HCT116 (cell line): ENCODE data around the gene SMIM45.

Experiments used
- CTCF ChIP-seq, 3 experiments: fragments of 200-600 bp in 1 of 3; sonication (generic) in 1 of 3; IDR thresholded peaks in 2 of 3; conservative IDR thresholded peaks in 1 of 3; 2 replicates each; pipeline ENCODE4 v1.5.1; 2012 to 2017; ENCODE audit warnings: low read depth in 2 of 3, low read length in 2 of 3, antibody characterized with exemption in 1 of 3, borderline replicate concordance in 1 of 3, control low read depth in 1 of 3, mild to moderate bottlenecking in 1 of 3, mixed read lengths in 1 of 3, mixed run types in 1 of 3, moderate library complexity in 1 of 3; ENCODE audit not compliant: insufficient read depth in 1 of 3
- EZH2 ChIP-seq: fragments of 200-600 bp; sonication (generic); IDR thresholded peaks from 2 replicates; pipeline ENCODE4 v1.6.1; 2017; ENCODE audit warnings: antibody characterized with exemption, mixed run types
- EZH2phosphoT487 ChIP-seq: fragments of 200-600 bp; IDR thresholded peaks from 2 replicates; pipeline ENCODE4 v1.6.1; 2018; ENCODE audit warnings: antibody characterized with exemption, borderline replicate concordance
- MAX ChIP-seq: IDR thresholded peaks from 2 replicates; pipeline ENCODE4 v1.6.1; 2012
- POLR2AphosphoS5 ChIP-seq: IDR thresholded peaks from 2 replicates; pipeline ENCODE4 v1.6.1; 2011; ENCODE audit warnings: mild to moderate bottlenecking, low read depth, low read length, moderate library complexity
- RAD21 ChIP-seq: IDR thresholded peaks from 2 replicates; pipeline ENCODE4 v1.6.1; 2012; ENCODE audit warnings: low read depth, mild to moderate bottlenecking

- no peak for TF ChIP-seq MAX
- TF ChIP-seq RAD21, result no peak
- no peak for TF ChIP-seq EZH2
- no peak for TF ChIP-seq EZH2phosphoT487
- no peak for TF ChIP-seq POLR2AphosphoS5
- no peak for TF ChIP-seq CTCF (IDR thresholded peaks at IDR 0.05 in 2 of 3, conservative IDR thresholded peaks at IDR 0.05 in 1 of 3; ENCODE audit: borderline replicate concordance in 1 of 3, insufficient read depth in 1 of 3, low read depth in 2 of 3, low read length in 2 of 3)
Observed at GRCh38 chr22:41917903-41918791, 33.8 kb upstream of the SMIM45 start.
